ENCODE data around the gene VPS13D. TPM values are rescaled to one million over a fixed set of nuclear protein-coding genes. Genes with fewer than 3 reads are reported as not detected.

The VPS13D gene
- polyA plus RNA-seq, 3 donors, result 3.6 to 20.2 (median 5.1) TPM

DNA sequence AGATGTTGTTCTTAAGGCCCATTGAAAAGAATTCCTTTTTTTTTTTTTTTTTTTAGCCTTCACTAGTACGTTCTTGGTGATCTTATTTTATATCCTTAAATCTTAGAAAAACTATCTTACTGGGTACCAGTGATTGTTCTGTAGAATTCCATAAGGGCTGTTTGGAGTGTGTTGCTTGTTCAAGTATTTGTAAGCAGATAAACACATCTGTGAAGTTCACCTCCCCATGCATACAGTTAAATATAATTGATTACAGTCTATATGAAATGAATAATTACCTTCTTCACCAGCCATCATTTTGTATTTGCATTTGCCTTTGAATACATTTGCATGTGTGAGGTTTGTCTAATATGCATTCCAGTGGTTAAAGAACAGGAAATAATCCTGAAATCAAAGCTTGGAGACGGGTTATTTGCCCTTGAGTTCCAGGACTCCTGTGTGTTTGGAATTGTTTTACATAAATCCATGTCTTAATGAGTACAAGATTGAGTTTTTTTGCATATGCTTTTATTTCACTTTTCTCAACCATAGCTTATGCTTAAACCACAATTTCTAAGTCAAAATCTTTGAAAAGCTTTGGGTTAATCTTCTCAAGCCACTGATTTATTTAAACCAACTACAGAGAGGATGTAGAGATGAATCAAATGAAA, 73.1 kb downstream of the VPS13D start:
- WGBS (ENCODE audit: insufficient coverage), result no CpG with 5 or more reads among the region's 2 CpGs
- Histone ChIP-seq H3K27ac (ENCODE audit: low read depth in 1 of 2, low read length in 2 of 2) (no peak overlapping the region), H2AFZ (ENCODE audit: insufficient read depth, low read depth, low read length, poor library complexity, severe bottlenecking) (no peak overlapping the region), H3K79me2 (ENCODE audit: insufficient read depth, low read length) (no peaks in the 10 kb centered on the region), H3K4me1 (ENCODE audit: control insufficient read depth in 1 of 2, insufficient read depth in 2 of 2, low read length in 2 of 2) (no peaks in the 10 kb centered on the region), H3K9ac (ENCODE audit: insufficient read depth, low read length, poor library complexity, severe bottlenecking) (no peak overlapping the region), H3K4me3 (replicated peaks in 1 of 3; ENCODE audit: low read depth in 2 of 3, low read length in 3 of 3) (no peak overlapping the region), H3K36me3 (replicated peaks in 1 of 2; ENCODE audit: control insufficient read depth in 1 of 2, insufficient read depth in 2 of 2, low read length in 2 of 2) (peaks cover 95 to 99% of the 10 kb centered on the region in 2 donors), H3K27me3 (ENCODE audit: control insufficient read depth in 2 of 2, insufficient read depth in 2 of 2, low read length in 2 of 2) (no peaks in the 10 kb centered on the region), H3K9me3 (replicated peaks in 1 of 2; ENCODE audit: control insufficient read depth in 1 of 2, insufficient read depth in 1 of 2, low read length in 2 of 2) (no peaks in the 10 kb centered on the region), H4K20me1 (ENCODE audit: insufficient read depth, low read length) (no peaks in the 10 kb centered on the region), H3K4me2 (replicated peaks; ENCODE audit: extremely low read depth, low read length, poor library complexity, severe bottlenecking) (no peak overlapping the region)
- no peak for DNase-seq
- Mint-ChIP-seq H3K9me3 (peaks cover 0 to 3% (median 0%) of the 10 kb centered on the region in 7 donors), H3K27me3 (ENCODE audit: low read depth in 3 of 3) (no peaks in the 10 kb centered on the region), H3K4me1 (no peaks in the 10 kb centered on the region), H3K36me3 (peaks cover 86 to 96% of the 10 kb centered on the region in 2 donors), H3K27ac (no peak overlapping the region), H3K4me3 (no peak overlapping the region)
- intact Hi-C loops (cut with micrococcal nuclease), result no loop called here
- TF ChIP-seq, protein P1, sequence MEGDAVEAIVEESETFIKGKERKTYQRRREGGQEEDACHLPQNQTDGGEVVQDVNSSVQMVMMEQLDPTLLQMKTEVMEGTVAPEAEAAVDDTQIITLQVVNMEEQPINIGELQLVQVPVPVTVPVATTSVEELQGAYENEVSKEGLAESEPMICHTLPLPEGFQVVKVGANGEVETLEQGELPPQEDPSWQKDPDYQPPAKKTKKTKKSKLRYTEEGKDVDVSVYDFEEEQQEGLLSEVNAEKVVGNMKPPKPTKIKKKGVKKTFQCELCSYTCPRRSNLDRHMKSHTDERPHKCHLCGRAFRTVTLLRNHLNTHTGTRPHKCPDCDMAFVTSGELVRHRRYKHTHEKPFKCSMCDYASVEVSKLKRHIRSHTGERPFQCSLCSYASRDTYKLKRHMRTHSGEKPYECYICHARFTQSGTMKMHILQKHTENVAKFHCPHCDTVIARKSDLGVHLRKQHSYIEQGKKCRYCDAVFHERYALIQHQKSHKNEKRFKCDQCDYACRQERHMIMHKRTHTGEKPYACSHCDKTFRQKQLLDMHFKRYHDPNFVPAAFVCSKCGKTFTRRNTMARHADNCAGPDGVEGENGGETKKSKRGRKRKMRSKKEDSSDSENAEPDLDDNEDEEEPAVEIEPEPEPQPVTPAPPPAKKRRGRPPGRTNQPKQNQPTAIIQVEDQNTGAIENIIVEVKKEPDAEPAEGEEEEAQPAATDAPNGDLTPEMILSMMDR (IDR thresholded peaks at IDR 0.05), result no peak

GRCh38 chr1:12305377-12305776, 75.5 kb downstream of the VPS13D start:
- Histone ChIP-seq H3K27me3 (ENCODE audit: control insufficient read depth in 2 of 2, insufficient read depth in 2 of 2, low read length in 2 of 2) (no peaks in the 10 kb centered on the region), H3K9me3 (replicated peaks in 1 of 2; ENCODE audit: control insufficient read depth in 1 of 2, insufficient read depth in 1 of 2, low read length in 2 of 2) (no peaks in the 10 kb centered on the region), H2AFZ (ENCODE audit: insufficient read depth, low read depth, low read length, poor library complexity, severe bottlenecking) (no peak overlapping the region), H3K4me3 (replicated peaks in 1 of 3; ENCODE audit: low read depth in 2 of 3, low read length in 3 of 3) (no peak overlapping the region), H3K27ac (ENCODE audit: low read depth in 1 of 2, low read length in 2 of 2) (no peak overlapping the region), H3K9ac (ENCODE audit: insufficient read depth, low read length, poor library complexity, severe bottlenecking) (no peak overlapping the region), H3K79me2 (ENCODE audit: insufficient read depth, low read length) (no peaks in the 10 kb centered on the region), H3K4me2 (replicated peaks; ENCODE audit: extremely low read depth, low read length, poor library complexity, severe bottlenecking) (no peak overlapping the region), H3K4me1 (ENCODE audit: control insufficient read depth in 1 of 2, insufficient read depth in 2 of 2, low read length in 2 of 2) (no peaks in the 10 kb centered on the region), H3K36me3 (replicated peaks in 1 of 2; ENCODE audit: control insufficient read depth in 1 of 2, insufficient read depth in 2 of 2, low read length in 2 of 2) (peaks cover 93 to 99% of the 10 kb centered on the region in 2 donors), H4K20me1 (ENCODE audit: insufficient read depth, low read length) (no peaks in the 10 kb centered on the region)
- TF ChIP-seq, protein P1 (IDR thresholded peaks at IDR 0.05), result no peak
- whole genome bisulfite sequencing (ENCODE audit: insufficient coverage), result 98% methylated on average over 5 of the region's 8 CpGs
- Mint-ChIP-seq H3K27me3 (ENCODE audit: low read depth in 3 of 3) (no peaks in the 10 kb centered on the region), H3K27ac (no peak overlapping the region), H3K4me1 (no peaks in the 10 kb centered on the region), H3K4me3 (no peak overlapping the region), H3K36me3 (peaks cover 84 to 95% of the 10 kb centered on the region in 2 donors), H3K9me3 (peaks cover 0 to 3% (median 0%) of the 10 kb centered on the region in 7 donors)
- no peak for DNase-seq
- intact Hi-C loops (cut with micrococcal nuclease), result no loop called here

All from CD14-positive monocyte (primary cell).